ENCODE results near the gene IDE. TPM values are rescaled to one million over a fixed set of nuclear protein-coding genes. Genes with fewer than 3 reads are reported as not detected.
"Not testable (repeated sequence)": the region's sequence is repeated elsewhere in the genome, so short reads cannot be mapped to it uniquely, and the experiment has no call there.

The IDE gene
- total RNA-seq, 4 donors from 2014 or later, result 38.8 to 95.2 (median 46.7) TPM

DNA sequence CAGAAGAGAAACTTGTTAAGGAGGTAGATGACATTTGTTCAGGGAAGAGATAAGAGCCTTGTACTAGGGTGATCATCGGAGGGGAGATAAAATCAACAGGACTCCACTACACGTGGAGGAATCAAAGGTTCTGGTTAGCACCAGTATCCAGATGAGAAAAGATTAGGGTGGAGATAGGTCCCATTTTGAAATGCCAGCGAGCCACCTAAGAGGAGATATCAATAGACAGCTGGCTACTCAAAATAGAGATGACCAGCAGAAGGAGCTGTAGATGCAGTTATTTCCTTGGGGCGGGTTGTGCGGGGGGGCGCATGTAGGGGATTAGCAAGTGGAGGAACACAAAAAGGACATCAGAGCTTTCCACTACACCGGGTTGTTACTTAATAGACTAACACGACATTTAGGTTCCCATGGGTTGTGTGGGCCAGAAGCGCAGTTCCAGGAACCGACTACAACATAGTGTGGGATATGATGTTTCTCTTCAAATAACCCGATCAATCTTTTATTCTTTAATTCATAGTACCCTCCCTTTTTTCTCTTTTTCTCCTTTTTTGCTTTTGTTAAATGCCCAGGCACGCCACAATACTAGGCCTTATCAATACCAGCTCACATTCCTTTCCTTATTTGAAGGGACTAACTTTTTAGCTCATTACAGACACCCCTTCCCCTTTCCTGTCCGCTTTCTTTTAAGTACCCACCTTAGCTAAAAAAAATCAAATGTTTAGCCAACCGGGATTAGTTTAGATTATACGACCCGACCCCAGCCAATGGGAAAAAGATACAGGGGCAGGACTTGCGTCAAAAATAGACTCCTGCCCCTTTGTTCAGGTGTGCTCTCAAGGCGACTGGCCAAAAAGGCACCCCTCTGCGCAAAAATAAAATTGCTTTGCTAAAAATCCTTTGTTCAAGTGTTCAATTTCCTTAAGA, 17.0 kb upstream of the IDE start:
- 39 to 46% methylated on average over 19 of the region's 19 CpGs for WGBS, 2 donors
- peak overlapping the region in 1 of 3 donors; percentile 47 for H3K4me3 ChIP-seq (replicated peaks in 1 of 3)
- H3K27me3 ChIP-seq, result no peaks in the 10 kb centered on the region
- intact Hi-C loops (cut with DNase I), result loop anchor here (10.0 kb wide), 1 partner anchor 94 kb away; the partner anchor contains the start of gene HHEX
- no peak for TF ChIP-seq POLR2A (IDR thresholded peaks at IDR 0.05)
- TF ChIP-seq, protein P1, sequence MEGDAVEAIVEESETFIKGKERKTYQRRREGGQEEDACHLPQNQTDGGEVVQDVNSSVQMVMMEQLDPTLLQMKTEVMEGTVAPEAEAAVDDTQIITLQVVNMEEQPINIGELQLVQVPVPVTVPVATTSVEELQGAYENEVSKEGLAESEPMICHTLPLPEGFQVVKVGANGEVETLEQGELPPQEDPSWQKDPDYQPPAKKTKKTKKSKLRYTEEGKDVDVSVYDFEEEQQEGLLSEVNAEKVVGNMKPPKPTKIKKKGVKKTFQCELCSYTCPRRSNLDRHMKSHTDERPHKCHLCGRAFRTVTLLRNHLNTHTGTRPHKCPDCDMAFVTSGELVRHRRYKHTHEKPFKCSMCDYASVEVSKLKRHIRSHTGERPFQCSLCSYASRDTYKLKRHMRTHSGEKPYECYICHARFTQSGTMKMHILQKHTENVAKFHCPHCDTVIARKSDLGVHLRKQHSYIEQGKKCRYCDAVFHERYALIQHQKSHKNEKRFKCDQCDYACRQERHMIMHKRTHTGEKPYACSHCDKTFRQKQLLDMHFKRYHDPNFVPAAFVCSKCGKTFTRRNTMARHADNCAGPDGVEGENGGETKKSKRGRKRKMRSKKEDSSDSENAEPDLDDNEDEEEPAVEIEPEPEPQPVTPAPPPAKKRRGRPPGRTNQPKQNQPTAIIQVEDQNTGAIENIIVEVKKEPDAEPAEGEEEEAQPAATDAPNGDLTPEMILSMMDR (IDR thresholded peaks at IDR 0.05), result peak in 1 of 6 experiments; percentile 23
- H3K9me3 ChIP-seq, result no peaks in the 10 kb centered on the region
- peak overlapping the region; percentile 89 to 93 (median 90) for H3K27ac ChIP-seq
- peaks cover 9 to 22% of the 10 kb centered on the region in 2 donors for H3K4me1 ChIP-seq
- peak; percentile 43 to 55 for DNase-seq
- H3K36me3 ChIP-seq, result no peaks in the 10 kb centered on the region

DNA sequence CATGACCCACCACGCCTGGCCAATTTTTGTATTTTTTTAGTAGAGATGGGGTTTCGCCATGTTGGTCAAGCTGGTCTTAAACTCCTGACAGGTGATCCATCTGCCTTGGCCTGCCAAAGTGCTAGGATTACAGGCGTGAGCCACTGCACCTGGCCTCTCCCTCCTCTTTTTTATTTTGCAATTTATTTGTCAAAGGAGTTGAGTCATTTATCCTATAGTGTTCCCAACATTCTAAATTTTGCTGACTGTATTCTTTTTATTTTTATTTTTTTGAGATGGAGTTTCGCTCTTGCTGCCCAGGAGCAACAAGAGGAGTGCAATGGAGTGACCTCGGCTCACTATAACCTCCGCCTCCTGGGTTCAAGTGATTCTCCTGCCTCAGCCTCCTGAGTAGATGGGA, 8.5 kb upstream of the IDE start:
- H3K9me3 ChIP-seq; intact Hi-C loops (cut with DNase I); H3K4me1 ChIP-seq; H3K36me3 ChIP-seq; H3K4me3 ChIP-seq (replicated peaks in 1 of 3); H3K27ac ChIP-seq; H3K27me3 ChIP-seq; DNase-seq: not testable (repeated sequence)
- 95 to 99% methylated on average over 6 of the region's 6 CpGs for WGBS, 2 donors

DNA sequence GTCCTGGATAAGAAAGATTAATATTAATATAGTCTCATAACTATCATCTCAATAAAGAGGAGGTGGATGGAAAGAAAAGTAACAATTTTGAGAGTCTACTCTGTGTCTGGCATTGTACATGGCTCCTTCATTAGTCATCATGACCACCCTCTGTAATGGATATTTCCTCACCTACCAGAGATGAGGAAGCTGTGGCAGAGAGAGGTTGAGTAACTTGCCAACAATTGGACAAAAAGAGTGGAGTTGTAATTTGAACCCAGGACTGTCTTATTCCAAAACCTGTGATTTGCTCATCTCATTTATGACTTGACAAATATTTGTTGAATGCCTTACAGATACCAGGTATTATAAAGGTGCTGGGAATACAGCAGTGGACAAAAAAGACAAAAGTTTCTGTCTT, 2.1 kb upstream of the IDE start:
- no peak for DNase-seq
- no peak overlapping the region for H3K27ac ChIP-seq
- no peaks in the 10 kb centered on the region for H3K9me3 ChIP-seq
- H3K36me3 ChIP-seq, result no peaks in the 10 kb centered on the region
- no peak overlapping the region for H3K4me3 ChIP-seq (replicated peaks in 1 of 3)
- H3K4me1 ChIP-seq, result peaks cover 21 to 22% of the 10 kb centered on the region in 2 donors
- intact Hi-C loops (cut with DNase I), result loop anchor here (10.0 kb wide), 1 partner anchor 309 kb away; no protein-coding TSS in a partner anchor
- H3K27me3 ChIP-seq, result no peaks in the 10 kb centered on the region
- no peak for TF ChIP-seq POLR2A (IDR thresholded peaks at IDR 0.05)
- TF ChIP-seq, protein P1 (IDR thresholded peaks at IDR 0.05), result no peak

DNA sequence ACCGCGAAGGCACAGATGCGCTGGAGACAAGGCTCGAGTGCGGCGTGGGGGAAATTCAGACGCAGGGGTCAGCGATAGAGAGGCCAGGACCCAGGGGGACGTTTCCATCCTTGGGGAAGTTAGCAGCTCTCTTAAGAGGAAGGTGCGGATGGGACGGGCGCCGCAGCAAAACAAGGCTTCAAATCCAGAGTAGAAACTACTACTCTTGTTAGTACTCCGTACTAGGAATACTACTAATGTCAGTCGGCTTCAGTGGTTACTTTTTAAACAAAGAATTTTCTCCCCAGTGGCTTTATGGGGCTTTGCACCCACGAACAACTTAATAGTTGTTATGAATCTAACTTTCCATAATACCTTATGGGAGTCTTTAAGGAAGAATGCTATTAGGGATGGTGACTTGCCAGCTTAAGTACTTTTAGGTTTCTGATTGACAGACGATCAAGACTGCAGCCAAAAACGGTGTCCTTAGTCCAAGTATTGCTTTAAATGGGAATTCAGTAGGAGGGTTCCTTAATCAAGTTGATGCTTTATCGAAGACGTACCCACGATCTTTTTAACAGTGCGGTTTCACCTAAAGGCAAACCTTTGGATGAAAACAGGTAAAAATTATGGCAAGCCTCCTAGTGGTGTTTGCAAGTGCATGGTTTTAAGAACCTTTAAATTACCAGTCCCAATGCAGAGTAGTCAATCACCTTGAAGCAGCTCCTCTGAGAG, 812 bp upstream of the IDE start:
- intact Hi-C loops (cut with DNase I), result loop anchor here (5.0 to 10.0 kb wide), 2 partner anchors 57 to 310 kb away; no protein-coding TSS in a partner anchor
- DNase-seq, result no peak
- H3K9me3 ChIP-seq, result no peaks in the 10 kb centered on the region
- H3K4me1 ChIP-seq, result peaks cover 21 to 22% of the 10 kb centered on the region in 2 donors
- H3K27me3 ChIP-seq, result no peaks in the 10 kb centered on the region
- 9 to 10% methylated on average over 20 to 22 of the region's 22 CpGs for WGBS, 2 donors
- no peaks in the 10 kb centered on the region for H3K36me3 ChIP-seq
- H3K27ac ChIP-seq, result peak overlapping the region; percentile 32 to 97 (median 95)
- TF ChIP-seq, protein P1 (IDR thresholded peaks at IDR 0.05), result peak in 3 of 6 experiments; percentile 6 to 83 (median 10)
- TF ChIP-seq POLR2A (IDR thresholded peaks at IDR 0.05), result no peak
- peak overlapping the region in 1 of 3 donors; percentile 70 for H3K4me3 ChIP-seq (replicated peaks in 1 of 3)

DNA sequence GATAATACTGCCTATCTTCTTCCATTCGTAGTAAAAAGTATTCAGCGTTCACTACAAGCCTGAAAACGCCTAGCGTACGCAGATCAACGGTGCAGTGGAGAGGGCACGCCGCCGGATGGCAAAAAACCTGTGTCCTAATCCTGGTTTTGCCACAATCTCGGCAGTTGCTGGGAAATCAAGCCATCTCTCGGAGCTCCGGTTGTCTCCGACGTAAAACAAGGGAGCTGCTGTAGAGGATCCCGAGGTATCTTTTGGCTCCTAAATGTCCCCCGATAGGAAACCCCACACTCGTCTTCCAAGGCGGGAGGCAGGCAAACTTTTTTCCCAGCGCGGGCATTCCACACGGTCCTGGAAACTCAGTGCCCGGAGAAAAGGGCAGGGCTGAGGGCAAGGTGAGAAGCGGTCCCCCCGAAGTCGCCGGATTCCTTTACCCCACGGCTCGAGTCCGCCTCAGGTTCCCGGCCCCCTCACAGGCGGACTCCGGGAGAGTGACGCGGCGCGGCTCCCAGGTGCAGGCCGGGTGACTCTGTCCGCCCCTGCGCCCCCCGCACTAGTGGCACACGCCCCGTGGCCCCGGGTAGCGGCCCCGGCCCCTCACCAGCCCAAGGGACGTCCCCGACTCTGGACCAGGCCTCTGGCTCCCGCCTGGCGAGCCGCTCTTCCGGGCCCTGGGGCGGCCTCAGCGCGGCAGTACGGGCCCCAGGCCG, 649 bp downstream of the IDE start:
- no peaks in the 10 kb centered on the region for H3K36me3 ChIP-seq
- H3K9me3 ChIP-seq, result no peaks in the 10 kb centered on the region
- H3K27ac ChIP-seq, result peak overlapping the region; percentile 32 to 97 (median 95)
- peak; percentile 53 to 56 for DNase-seq
- no peaks in the 10 kb centered on the region for H3K27me3 ChIP-seq
- WGBS, 2 donors, result 1 to 4% methylated on average over 16 to 19 of the region's 56 CpGs
- TF ChIP-seq, protein P1 (IDR thresholded peaks at IDR 0.05), result peak in 3 of 6 experiments; percentile 7 to 32 (median 18)
- no peak for TF ChIP-seq POLR2A (IDR thresholded peaks at IDR 0.05)
- H3K4me3 ChIP-seq (replicated peaks in 1 of 3), result peak overlapping the region; percentile 60 to 76 (median 70)
- intact Hi-C loops (cut with DNase I), result loop anchor here (5.0 to 10.0 kb wide), 2 partner anchors 56 to 312 kb away; no protein-coding TSS in a partner anchor
- peaks cover 21 to 22% of the 10 kb centered on the region in 2 donors for H3K4me1 ChIP-seq
